Neural crest cell (in vitro differentiated cells): ENCODE measurements around the gene SPNS1. TPM values are rescaled to one million over a fixed set of nuclear protein-coding genes. Genes with fewer than 3 reads are reported as not detected.
"Not testable (repeated sequence)": the region's sequence is repeated elsewhere in the genome, so short reads cannot be mapped to it uniquely, and the experiment has no call there.

Experiments
- DNase-seq: peaks from one replicate; pipeline ENCODE4 v3.0.0; 2021; ENCODE audit warnings: low read depth, mixed read lengths, low spot score
- H3K27ac Mint-ChIP-seq: one replicate; pipeline ENCODE4 v1.8.0; 2021; ENCODE audit warnings: mild to moderate bottlenecking, mixed read lengths; ENCODE audit not compliant: unreplicated experiment
- H3K27me3 Mint-ChIP-seq: 2 replicates; pipeline ENCODE4 v1.8.0; 2021; ENCODE audit warnings: low read depth, mild to moderate bottlenecking, mixed read lengths
- H3K36me3 Mint-ChIP-seq: 2 replicates; pipeline ENCODE4 v1.8.0; 2021; ENCODE audit warnings: low read depth, mild to moderate bottlenecking, mixed read lengths
- H3K4me1 Mint-ChIP-seq: 2 replicates; pipeline ENCODE4 v1.8.0; 2021; ENCODE audit warnings: mixed read lengths
- H3K4me3 Mint-ChIP-seq: one replicate; pipeline ENCODE4 v1.8.0; 2021; ENCODE audit warnings: mild to moderate bottlenecking, mixed read lengths
- H3K9me3 Mint-ChIP-seq: 2 replicates; pipeline ENCODE4 v1.8.0; 2021; ENCODE audit warnings: mixed read lengths
- CTCF ChIP-seq: fragments of 200-600 bp; sonication (generic); conservative IDR thresholded peaks from 2 replicates; pipeline ENCODE4 v1.5.0; 2021; ENCODE audit warnings: antibody characterized with exemption, mild to moderate bottlenecking
- total RNA-seq: library from RNA; stranded (reverse); gene quantifications from 2 replicates; pipeline ENCODE4 v1.2.1, GENCODE V29; 2021

Gene SPNS1
- total RNA-seq, 1 donor from 2014 or later: 48.1 TPM

- Mint-ChIP-seq H3K4me3 (no peak overlapping the region), H3K27ac (no peak overlapping the region), H3K9me3 (no peaks in the 10 kb centered on the region), H3K4me1 (no peaks in the 10 kb centered on the region), H3K36me3 (peaks cover 9% of the 10 kb centered on the region), H3K27me3 (no peaks in the 10 kb centered on the region)
- no peak for TF ChIP-seq CTCF
- no peak for DNase-seq
These were observed 10.1 kb upstream of the SPNS1 start for GRCh38 chr16:28964496-28964895.

- Mint-ChIP-seq H3K27me3 (no peaks in the 10 kb centered on the region), H3K27ac (no peak overlapping the region), H3K4me1 (no peaks in the 10 kb centered on the region), H3K9me3 (no peaks in the 10 kb centered on the region), H3K36me3 (peaks cover 3% of the 10 kb centered on the region), H3K4me3 (no peak overlapping the region)
- no peak for TF ChIP-seq CTCF
- DNase-seq: no peak
These were observed 7.4 kb upstream of the SPNS1 start for GRCh38 chr16:28967156-28967555.

- H3K27ac Mint-ChIP-seq, H3K4me3 Mint-ChIP-seq, H3K9me3 Mint-ChIP-seq, DNase-seq, H3K27me3 Mint-ChIP-seq, H3K36me3 Mint-ChIP-seq, H3K4me1 Mint-ChIP-seq: not testable (repeated sequence)
These were observed 4.9 kb upstream of the SPNS1 start for GRCh38 chr16:28969696-28970095.

GRCh38 chr16:28974007-28974436, 556 bp upstream of the SPNS1 start:
- H3K4me1 Mint-ChIP-seq: peaks cover 16% of the 10 kb centered on the region

GRCh38 chr16:28975158-28975599, 601 bp downstream of the SPNS1 start:
- H3K27ac Mint-ChIP-seq: no peak overlapping the region
- no peak for TF ChIP-seq CTCF
- H3K36me3 Mint-ChIP-seq: no peaks in the 10 kb centered on the region
- no peak for DNase-seq
- peaks cover 2% of the 10 kb centered on the region for H3K27me3 Mint-ChIP-seq
- peak overlapping the region; percentile 96 for H3K4me3 Mint-ChIP-seq
- no peaks in the 10 kb centered on the region for H3K9me3 Mint-ChIP-seq
- peaks cover 16% of the 10 kb centered on the region for H3K4me1 Mint-ChIP-seq

More at GRCh38 chr16:28974007-28974436, 556 bp upstream of the SPNS1 start:
- H3K36me3 Mint-ChIP-seq: no peaks in the 10 kb centered on the region
- peak; percentile 57 for DNase-seq
- peak; percentile 72 for TF ChIP-seq CTCF
- H3K4me3 Mint-ChIP-seq: peak overlapping the region; percentile 96
- no peaks in the 10 kb centered on the region for H3K9me3 Mint-ChIP-seq
- peaks cover 2% of the 10 kb centered on the region for H3K27me3 Mint-ChIP-seq
- H3K27ac Mint-ChIP-seq: peak overlapping the region; percentile 98

GRCh38 chr16:28977703-28978662, 3.4 kb downstream of the SPNS1 start:
- Mint-ChIP-seq H3K4me1 (peaks cover 16% of the 10 kb centered on the region), H3K27ac (no peak overlapping the region), H3K4me3 (peak overlapping the region; percentile 84), H3K27me3 (peaks cover 2% of the 10 kb centered on the region), H3K9me3 (no peaks in the 10 kb centered on the region), H3K36me3 (peaks cover 3% of the 10 kb centered on the region)
- peak; percentile 58 for TF ChIP-seq CTCF
- DNase-seq: no peak
